ENCODE results near the gene THSD4. TPM values are rescaled to one million over a fixed set of nuclear protein-coding genes. Genes with fewer than 3 reads are reported as not detected.

Gene THSD4
- total RNA-seq, 1 donor: 15.6 TPM

GRCh38 chr15:71808311-71809020 lies 693.2 kb downstream of the THSD4 start:
- TF ChIP-seq CTCF (IDR thresholded peaks at IDR 0.05; ENCODE audit: extremely low read depth, low read depth, low read length): no peak
- Histone ChIP-seq H3K27ac (ENCODE audit: low read depth, low read length) (no peak overlapping the region), H3K27me3 (ENCODE audit: insufficient read depth, low read length) (peaks cover 6% of the 10 kb centered on the region), H3K4me2 (ENCODE audit: insufficient read depth, low read length) (no peak overlapping the region), H3K4me3 (ENCODE audit: insufficient read depth, low read length) (no peak overlapping the region), H2AFZ (ENCODE audit: low read length) (no peak overlapping the region), H3K36me3 (ENCODE audit: insufficient read depth, low read length) (no peaks in the 10 kb centered on the region), H3K79me2 (ENCODE audit: insufficient read depth, low read length) (no peaks in the 10 kb centered on the region), H3K4me1 (ENCODE audit: insufficient read depth, low read length) (peaks cover 14% of the 10 kb centered on the region), H3K9me3 (ENCODE audit: low read depth, low read length) (no peaks in the 10 kb centered on the region), H4K20me1 (ENCODE audit: insufficient read depth, low read length) (no peaks in the 10 kb centered on the region)
- peak; percentile 89 for DNase-seq (ENCODE audit: insufficient read length, low spot score, missing footprints)

GRCh38 chr15:71809346-71809745 lies 694.1 kb downstream of the THSD4 start:
- Histone ChIP-seq H3K27me3 (ENCODE audit: insufficient read depth, low read length) (peaks cover 6% of the 10 kb centered on the region), H3K4me2 (ENCODE audit: insufficient read depth, low read length) (no peak overlapping the region), H4K20me1 (ENCODE audit: insufficient read depth, low read length) (no peaks in the 10 kb centered on the region), H2AFZ (ENCODE audit: low read length) (no peak overlapping the region), H3K4me3 (ENCODE audit: insufficient read depth, low read length) (no peak overlapping the region), H3K9me3 (ENCODE audit: low read depth, low read length) (no peaks in the 10 kb centered on the region), H3K36me3 (ENCODE audit: insufficient read depth, low read length) (no peaks in the 10 kb centered on the region), H3K4me1 (ENCODE audit: insufficient read depth, low read length) (peaks cover 14% of the 10 kb centered on the region), H3K27ac (ENCODE audit: low read depth, low read length) (no peak overlapping the region), H3K79me2 (ENCODE audit: insufficient read depth, low read length) (no peaks in the 10 kb centered on the region)
- TF ChIP-seq CTCF (IDR thresholded peaks at IDR 0.05; ENCODE audit: extremely low read depth, low read depth, low read length): no peak
- peak; percentile 56 for DNase-seq (ENCODE audit: insufficient read length, low spot score, missing footprints)

- no peaks in the 10 kb centered on the region for H3K36me3 ChIP-seq (ENCODE audit: insufficient read depth, low read length)
- H3K79me2 ChIP-seq (ENCODE audit: insufficient read depth, low read length): no peaks in the 10 kb centered on the region
- no peak within 1 kb of the TSS for H3K4me3 ChIP-seq (ENCODE audit: insufficient read depth, low read length)
- H4K20me1 ChIP-seq (ENCODE audit: insufficient read depth, low read length): no peaks in the 10 kb centered on the region
- peaks cover 14% of the 10 kb centered on the region for H3K4me1 ChIP-seq (ENCODE audit: insufficient read depth, low read length)
- H3K9me3 ChIP-seq (ENCODE audit: low read depth, low read length): no peaks in the 10 kb centered on the region
- DNase-seq (ENCODE audit: insufficient read length, low spot score, missing footprints): peak; percentile 79
- no peak within 1 kb of the TSS for H2AFZ ChIP-seq (ENCODE audit: low read length)
- H3K4me2 ChIP-seq (ENCODE audit: insufficient read depth, low read length): no peak within 1 kb of the TSS
- peaks cover 6% of the 10 kb centered on the region for H3K27me3 ChIP-seq (ENCODE audit: insufficient read depth, low read length)
- H3K27ac ChIP-seq (ENCODE audit: low read depth, low read length): no peak within 1 kb of the TSS
- no peak for TF ChIP-seq CTCF (IDR thresholded peaks at IDR 0.05; ENCODE audit: extremely low read depth, low read depth, low read length)
Observed at GRCh38 chr15:71810256-71811035, 695.2 kb downstream of the THSD4 start, which contains the start of gene NR2E3. NR2E3 (plus strand) TSS chr15:71810554; CDS start chr15:71810744, 190 bp downstream.
